H1 (cell line): ENCODE results near the gene APBB1. TPM values are rescaled to one million over a fixed set of nuclear protein-coding genes. Genes with fewer than 3 reads are reported as not detected.

ENCODE experiments used
- CTCF ChIA-PET: fragments of 300-600 bp; sonication (Branson Sonifier 250); formaldehyde crosslinking; loops from one replicate; lab custom pipeline; 2021; ENCODE audit not compliant: partially characterized antibody; lab: Charles Lee
- POLR2A ChIA-PET: fragments of 300-600 bp; sonication (Branson Sonifier 250); formaldehyde crosslinking; loops from one replicate; lab custom pipeline; 2021; ENCODE audit warnings: inconsistent platforms; ENCODE audit not compliant: partially characterized antibody; lab: Charles Lee
- DNase-seq, 2 experiments: peaks; one replicate each; pipeline versions ENCODE4 v3.0.0 to v3.0.0-alpha.2; 2010 to 2022; ENCODE audit warnings: low spot score in 2 of 2, low read depth in 1 of 2, mixed read lengths in 1 of 2
- FAIRE-seq: peaks from 2 replicates; lab custom pipeline; 2011; peaks lifted over from hg19 to GRCh38; lab: Jason Lieb, UNC
- H2AFZ ChIP-seq: 2 replicates; pipeline ENCODE4 v1.8.1; 2012; ENCODE audit warnings: low read length, inconsistent platforms
- H2AK5ac ChIP-seq: 2 replicates; pipeline ENCODE4 v1.6.1; 2013; ENCODE audit warnings: low read depth, low read length
- H2BK120ac ChIP-seq: replicated peaks from 2 replicates; pipeline ENCODE3; 2013; ENCODE audit warnings: low read depth, low read length, inconsistent platforms
- H2BK12ac ChIP-seq: 2 replicates; pipeline ENCODE4 v1.6.1; 2013; ENCODE audit warnings: low read depth, low read length
- H2BK15ac ChIP-seq: 2 replicates; pipeline ENCODE4 v1.6.1; 2013; ENCODE audit warnings: low read length
- H2BK20ac ChIP-seq: 2 replicates; pipeline ENCODE4 v1.6.1; 2013; ENCODE audit warnings: low read length
- H2BK5ac ChIP-seq: 2 replicates; pipeline ENCODE4 v1.6.1; 2013; ENCODE audit warnings: low read depth, low read length
- H3K14ac ChIP-seq: 2 replicates; pipeline ENCODE4 v1.6.1; 2013; ENCODE audit warnings: inconsistent platforms; ENCODE audit not compliant: insufficient read length
- H3K18ac ChIP-seq: 2 replicates; pipeline ENCODE4 v1.6.1; 2013; ENCODE audit warnings: low read length; ENCODE audit errors: extremely low read depth
- H3K23ac ChIP-seq: 2 replicates; pipeline ENCODE4 v1.6.1; 2013; ENCODE audit warnings: inconsistent platforms; ENCODE audit not compliant: insufficient read length
- H3K23me2 ChIP-seq: 2 replicates; pipeline ENCODE4 v1.6.1; 2013; ENCODE audit warnings: low read depth, low read length
- H3K27ac ChIP-seq: 2 replicates; pipeline ENCODE4 v1.6.1; 2011; ENCODE audit warnings: low read depth, low read length, inconsistent platforms
- H3K27me3 ChIP-seq, 4 experiments: replicated peaks in 1 of 4; 1 replicate in 1 of 4; 2 replicates in 3 of 4; pipeline versions ENCODE4 v1.6.1 to v1.8.1; 2011 to 2013; ENCODE audit warnings: low read length in 3 of 4, mild to moderate bottlenecking in 3 of 4, inconsistent platforms in 2 of 4, mixed read lengths in 2 of 4, moderate library complexity in 1 of 4; ENCODE audit not compliant: control insufficient read depth in 3 of 4, insufficient read depth in 3 of 4; ENCODE audit errors: extremely low read depth in 1 of 4
- H3K36me3 ChIP-seq, 4 experiments: 2 replicates each; pipeline versions ENCODE4 v1.6.1 to v1.8.1; 2011 to 2013; ENCODE audit warnings: mild to moderate bottlenecking in 4 of 4, low read length in 3 of 4, moderate library complexity in 2 of 4, control low read depth in 1 of 4, inconsistent platforms in 1 of 4; ENCODE audit not compliant: insufficient read depth in 4 of 4, control insufficient read depth in 2 of 4
- H3K4ac ChIP-seq: replicated peaks from 2 replicates; pipeline ENCODE3; 2013; ENCODE audit warnings: low read length, low read depth, mixed read lengths, inconsistent platforms; ENCODE audit not compliant: insufficient read length
- H3K4me1 ChIP-seq, 4 experiments: replicated peaks in 1 of 4; 1 replicate in 1 of 4; 2 replicates in 3 of 4; pipeline versions ENCODE4 v1.6.1 to v1.8.1; 2011 to 2013; ENCODE audit warnings: low read length in 3 of 4, inconsistent platforms in 2 of 4, mixed read lengths in 1 of 4; ENCODE audit not compliant: insufficient read depth in 4 of 4, control insufficient read depth in 3 of 4
- H3K4me2 ChIP-seq, 2 experiments: 2 replicates each; pipeline versions ENCODE4 v1.6.1 to v1.8.1; 2011 to 2013; ENCODE audit warnings: low read depth in 2 of 2, low read length in 2 of 2, control low read depth in 1 of 2, inconsistent platforms in 1 of 2, mild to moderate bottlenecking in 1 of 2; ENCODE audit not compliant: insufficient read depth in 1 of 2
- H3K4me3 ChIP-seq, 4 experiments: fragments of 200-600, 300-600 bp in 1 of 4; sonication (generic), shearing (Covaris generic), sonication (Bioruptor Twin) in 1 of 4; 2 replicates each; pipeline versions ENCODE4 v1.5.1 to v1.8.1; 2011 to 2016; ENCODE audit warnings: low read length in 4 of 4, low read depth in 3 of 4, control low read depth in 2 of 4, inconsistent platforms in 2 of 4, mild to moderate bottlenecking in 2 of 4, mixed read lengths in 1 of 4, moderate library complexity in 1 of 4; ENCODE audit not compliant: insufficient read depth in 2 of 4; ENCODE audit errors: extremely low read depth in 1 of 4
- H3K56ac ChIP-seq: replicated peaks from 2 replicates; pipeline ENCODE3; 2013; ENCODE audit warnings: low read depth, mild to moderate bottlenecking, mixed read lengths, low read length, inconsistent platforms; ENCODE audit not compliant: insufficient read length
- H3K79me1 ChIP-seq: 2 replicates; pipeline ENCODE4 v1.6.1; 2013; ENCODE audit warnings: low read depth, low read length, control low read depth
- H3K79me2 ChIP-seq, 2 experiments: 2 replicates each; pipeline versions ENCODE4 v1.6.1 to v1.8.1; 2012 to 2013; ENCODE audit warnings: low read length in 2 of 2, mild to moderate bottlenecking in 2 of 2, inconsistent platforms in 1 of 2; ENCODE audit not compliant: insufficient read depth in 2 of 2, control insufficient read depth in 1 of 2
- H3K9ac ChIP-seq, 4 experiments: replicated peaks in 1 of 4; 1 replicate in 1 of 4; 2 replicates in 3 of 4; pipeline versions ENCODE4 v1.6.1 to v1.8.1; 2011 to 2013; ENCODE audit warnings: low read depth in 3 of 4, low read length in 3 of 4, control low read depth in 2 of 4, mild to moderate bottlenecking in 2 of 4, moderate library complexity in 2 of 4, inconsistent platforms in 1 of 4; ENCODE audit errors: extremely low read depth in 1 of 4
- H3K9me3 ChIP-seq, 2 experiments: 2 replicates each; pipeline versions ENCODE4 v1.6.1 to v1.8.1; 2012 to 2013; ENCODE audit warnings: mild to moderate bottlenecking in 2 of 2, moderate library complexity in 2 of 2, control low read depth in 1 of 2, inconsistent platforms in 1 of 2, low read depth in 1 of 2, low read length in 1 of 2, mixed read lengths in 1 of 2; ENCODE audit not compliant: insufficient read depth in 2 of 2
- H4K20me1 ChIP-seq, 2 experiments: replicated peaks in 1 of 2; 2 replicates each; pipeline versions ENCODE3 to v1.8.1; 2011 to 2013; ENCODE audit warnings: inconsistent platforms in 2 of 2, low read length in 2 of 2, mild to moderate bottlenecking in 1 of 2; ENCODE audit not compliant: insufficient read depth in 2 of 2, control insufficient read depth in 1 of 2
- H4K5ac ChIP-seq: 2 replicates; pipeline ENCODE4 v1.6.1; 2013; ENCODE audit warnings: low read length, low read depth, mixed read lengths, inconsistent platforms; ENCODE audit not compliant: insufficient read length
- H4K8ac ChIP-seq: 2 replicates; pipeline ENCODE4 v1.8.0; 2013; ENCODE audit warnings: mild to moderate bottlenecking, moderate library complexity, low read length, inconsistent platforms; ENCODE audit not compliant: insufficient read depth; ENCODE audit errors: extremely low read depth
- H4K91ac ChIP-seq: replicated peaks from 2 replicates; pipeline ENCODE3; 2013; ENCODE audit warnings: low read length, mixed read lengths, inconsistent platforms; ENCODE audit not compliant: insufficient read length
- ASH2L ChIP-seq: fragments of 200-600, 300-600 bp; sonication (generic); IDR thresholded peaks from one replicate; pipeline ENCODE4 v1.7.1; 2017; ENCODE audit warnings: low read length
- BRCA1 ChIP-seq: IDR thresholded peaks from 2 replicates; pipeline ENCODE4 v1.6.1; 2012; ENCODE audit warnings: low read depth, low read length, improper control_type of control experiment
- CBX5 ChIP-seq: fragments of 300-800, 300-1000 bp; sonication (generic); IDR thresholded peaks from 2 replicates; pipeline ENCODE4 v1.7.1; 2016; ENCODE audit warnings: antibody characterized with exemption, low read length, low read depth
- SP1 ChIP-seq: IDR thresholded peaks from 2 replicates; pipeline ENCODE4 v1.6.1; 2011; ENCODE audit warnings: low read depth, low read length
- WGBS, 2 experiments: shearing (Covaris generic) in 1 of 2; methylation state at CpG; one replicate each; pipeline versions ENCODE4 v1.1.6 to v1.1.7; 2013 to 2015; ENCODE audit warnings: low lambda C conversion rate in 2 of 2, mixed read lengths in 2 of 2, inconsistent platforms in 1 of 2, low coverage in 1 of 2, missing lambda C conversion rate in 1 of 2; ENCODE audit not compliant: insufficient replicate concordance in 2 of 2, insufficient coverage in 1 of 2, insufficient read length in 1 of 2; ENCODE audit errors: extremely low coverage in 1 of 2, missing lambda C conversion rate in 1 of 2; 5-methylcytosine and 5-hydroxymethylcytosine counted together
- polyA plus RNA-seq, 7 experiments: library from polyadenylated mRNA; depleted of rRNA in 3 of 7; stranded (reverse) in 5 of 7; unstranded in 2 of 7; fragments of >200 nt in 5 of 7; fragments of 200-250 nt in 2 of 7; gene quantifications; 1 replicate in 5 of 7; 2 replicates in 1 of 7; 4 replicates in 1 of 7; pipeline versions ENCODE4 v1.2.1 to v1.2.3, GENCODE V29; 2011 to 2013; ENCODE audit warnings: missing spikeins in 2 of 7, mixed read lengths in 2 of 7
- total RNA-seq: library from RNA; stranded (reverse); fragmentation: NEBNext Ultra II Directional; extraction: Animal tissue kit (Norgen Biotek cat#: 25700); gene quantifications from 2 replicates; pipeline ENCODE4 v1.2.1, GENCODE V29; 2021
- TF ChIP-seq, protein P1 (sequence below), 3 experiments: IDR thresholded peaks; 1 replicate in 2 of 3; 2 replicates in 1 of 3; pipeline versions ENCODE4 v1.5.1 to v1.6.1; 2011; ENCODE audit warnings: low read length in 3 of 3, mild to moderate bottlenecking in 3 of 3, inconsistent platforms in 2 of 3, low read depth in 1 of 3, moderate library complexity in 1 of 3; ENCODE audit not compliant: insufficient read depth in 1 of 3; ENCODE audit errors: control extremely low read depth in 1 of 3

APBB1 gene
- total and polyA plus RNA-seq, 2 of the 8 experiments (the other 6 are each of a cell fraction or from before 2014, with no cell fraction given), result 23.9 to 33.1 TPM

DNA sequence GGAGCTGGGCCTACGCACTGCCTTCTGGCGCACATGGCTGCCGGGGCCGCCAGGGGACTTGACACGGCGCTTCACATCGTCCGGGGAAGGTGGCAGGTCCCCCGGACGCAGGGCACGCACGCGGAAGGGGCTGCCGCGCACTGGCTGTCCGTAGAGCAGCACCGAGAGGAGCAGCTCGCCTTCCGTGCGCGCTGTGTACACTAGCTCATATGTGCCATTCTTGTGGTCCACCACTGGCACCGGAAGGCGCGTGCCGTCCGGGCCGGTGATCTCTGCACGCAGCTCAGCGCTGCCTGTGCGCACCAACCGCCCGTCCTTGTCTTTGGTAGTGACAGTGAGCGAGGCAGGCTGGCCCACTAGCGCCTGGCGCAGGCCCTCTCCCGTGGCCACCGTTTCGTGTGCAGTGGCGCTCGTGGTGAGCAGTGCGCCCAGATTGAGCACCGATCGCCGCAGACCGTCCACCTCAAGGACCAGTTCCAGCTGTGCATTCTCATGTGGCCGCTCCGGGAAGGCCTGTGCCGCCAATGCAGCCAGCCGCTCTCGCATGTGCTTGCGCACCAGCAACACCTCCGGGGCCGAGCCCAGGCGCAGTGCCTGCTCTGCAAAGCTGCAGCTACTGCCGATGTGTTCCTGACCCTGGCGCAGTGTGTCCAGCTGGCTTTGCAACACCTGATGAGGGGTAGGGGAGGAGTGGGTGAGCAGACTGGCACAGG lies 37.6 kb upstream of the APBB1 start:
- no peak overlapping the region for H4K8ac ChIP-seq
- no peaks in the 10 kb centered on the region; the same call in 1 of the 2 replicates for H3K79me1 ChIP-seq
- H3K23me2 ChIP-seq, result no peaks in the 10 kb centered on the region; the same call in 1 of the 2 replicates
- peaks cover 0 to 12% (median 3%) of the 10 kb centered on the region in 4 experiments; a peak in 2 of 8 replicates for H3K36me3 ChIP-seq
- H3K4me2 ChIP-seq, result no peak overlapping the region
- no peaks in the 10 kb centered on the region for H3K9me3 ChIP-seq
- ChIA-PET CTCF (interaction anchor here (0.7 to 11.0 kb wide), 5 partner anchors 8 to 77 kb away, joined by 3 to 179 read pairs (median 7); partner anchors contain the start of gene HPX), POLR2A (interaction anchor here (4.6 kb wide), 1 partner anchor 17 kb away, joined by 12 read pairs; the partner anchor contains the start of gene TRIM3)
- no peak overlapping the region for H2AFZ ChIP-seq
- no peak overlapping the region for H2BK20ac ChIP-seq
- no peaks in the 10 kb centered on the region for H3K4me1 ChIP-seq
- no peak overlapping the region for H3K23ac ChIP-seq
- H2BK5ac ChIP-seq, result no peak overlapping the region
- DNase-seq, result no peak
- no peaks in the 10 kb centered on the region for H4K20me1 ChIP-seq
- no peak overlapping the region for H3K56ac ChIP-seq
- no peak overlapping the region for H2AK5ac ChIP-seq
- H3K27ac ChIP-seq, result no peak overlapping the region
- no peak overlapping the region for H2BK15ac ChIP-seq
- H3K9ac ChIP-seq, result no peak overlapping the region
- no peaks in the 10 kb centered on the region for H3K27me3 ChIP-seq
- no peaks in the 10 kb centered on the region for H3K79me2 ChIP-seq
- no peak overlapping the region for H4K91ac ChIP-seq
- H3K4me3 ChIP-seq, result no peak overlapping the region
- no peak overlapping the region for H2BK12ac ChIP-seq
- H4K5ac ChIP-seq, result no peak overlapping the region
- H3K4ac ChIP-seq, result no peak overlapping the region
- no peak overlapping the region for H3K18ac ChIP-seq
- H2BK120ac ChIP-seq, result no peak overlapping the region
- no peak for FAIRE-seq
- no peak overlapping the region for H3K14ac ChIP-seq
- TF ChIP-seq, protein P1, sequence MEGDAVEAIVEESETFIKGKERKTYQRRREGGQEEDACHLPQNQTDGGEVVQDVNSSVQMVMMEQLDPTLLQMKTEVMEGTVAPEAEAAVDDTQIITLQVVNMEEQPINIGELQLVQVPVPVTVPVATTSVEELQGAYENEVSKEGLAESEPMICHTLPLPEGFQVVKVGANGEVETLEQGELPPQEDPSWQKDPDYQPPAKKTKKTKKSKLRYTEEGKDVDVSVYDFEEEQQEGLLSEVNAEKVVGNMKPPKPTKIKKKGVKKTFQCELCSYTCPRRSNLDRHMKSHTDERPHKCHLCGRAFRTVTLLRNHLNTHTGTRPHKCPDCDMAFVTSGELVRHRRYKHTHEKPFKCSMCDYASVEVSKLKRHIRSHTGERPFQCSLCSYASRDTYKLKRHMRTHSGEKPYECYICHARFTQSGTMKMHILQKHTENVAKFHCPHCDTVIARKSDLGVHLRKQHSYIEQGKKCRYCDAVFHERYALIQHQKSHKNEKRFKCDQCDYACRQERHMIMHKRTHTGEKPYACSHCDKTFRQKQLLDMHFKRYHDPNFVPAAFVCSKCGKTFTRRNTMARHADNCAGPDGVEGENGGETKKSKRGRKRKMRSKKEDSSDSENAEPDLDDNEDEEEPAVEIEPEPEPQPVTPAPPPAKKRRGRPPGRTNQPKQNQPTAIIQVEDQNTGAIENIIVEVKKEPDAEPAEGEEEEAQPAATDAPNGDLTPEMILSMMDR (IDR thresholded peaks at IDR 0.05; ENCODE audit: control extremely low read depth in 1 of 3, insufficient read depth in 1 of 3, low read depth in 1 of 3, low read length in 3 of 3), result no peak
- TF ChIP-seq ASH2L (no peak), BRCA1 (no peak), SP1 (no peak), CBX5 (no peak)
- 93% methylated on average over 55 of the region's 56 CpGs; no CpG with 5 or more reads in 1 of the 2 experiments for WGBS, 2 experiments
